Measurements from ENCODE around the gene AMOTL2. TPM values are rescaled to one million over a fixed set of nuclear protein-coding genes. Genes with fewer than 3 reads are reported as not detected.
A peak's percentile ranks its signal among the peaks of the same experiment; 100 is the strongest.

Gene AMOTL2
- total and polyA plus RNA-seq, 7 donors = 4.0 to 36.6 (median 16.5) TPM

GRCh38 chr3:134338201-134338512 is 36.1 kb downstream of the AMOTL2 start:
- 93 to 99% (median 95%) methylated on average over 2 of the region's 2 CpGs for WGBS, 3 donors
- no peaks in the 10 kb centered on the region for H3K9me3 ChIP-seq
- no peaks in the 10 kb centered on the region for H3K36me3 ChIP-seq (ENCODE audit: insufficient read depth in 1 of 2, low read depth in 1 of 2)
- DNase-seq (no peak), ATAC-seq (no peak)
- no peak overlapping the region for H3K4me3 ChIP-seq
- peaks cover 9% of the 10 kb centered on the region for H3K4me1 ChIP-seq
- intact Hi-C loops (cut with DNase I) = no loop called here
- TF ChIP-seq CTCF (IDR thresholded peaks at IDR 0.05) = no peak
- no peaks in the 10 kb centered on the region for H3K27me3 ChIP-seq (ENCODE audit: insufficient read depth in 3 of 3, low read length in 2 of 3)
- H3K27ac ChIP-seq = no peak overlapping the region

GRCh38 chr3:134337511-134338200 is 36.6 kb downstream of the AMOTL2 start:
- Histone ChIP-seq H3K4me3 (no peak overlapping the region), H3K27ac (no peak overlapping the region), H3K9me3 (no peaks in the 10 kb centered on the region), H3K4me1 (peaks cover 9% of the 10 kb centered on the region), H3K36me3 (ENCODE audit: insufficient read depth in 1 of 2, low read depth in 1 of 2) (no peaks in the 10 kb centered on the region), H3K27me3 (ENCODE audit: insufficient read depth in 3 of 3, low read length in 2 of 3) (no peaks in the 10 kb centered on the region)
- intact Hi-C loops (cut with DNase I) = no loop called here
- ATAC-seq (no peak), DNase-seq (peak in 1 of 2 donors; percentile 34)
- TF ChIP-seq CTCF (IDR thresholded peaks at IDR 0.05) = no peak
- WGBS, 3 donors = 89 to 96% (median 93%) methylated on average over 3 of the region's 3 CpGs

GRCh38 chr3:134337071-134337482 is 37.2 kb downstream of the AMOTL2 start:
- no peak for ATAC-seq
- Histone ChIP-seq H3K27me3 (ENCODE audit: insufficient read depth in 3 of 3, low read length in 2 of 3) (no peaks in the 10 kb centered on the region), H3K4me3 (no peak overlapping the region), H3K27ac (no peak overlapping the region), H3K36me3 (ENCODE audit: insufficient read depth in 1 of 2, low read depth in 1 of 2) (no peaks in the 10 kb centered on the region), H3K4me1 (peaks cover 9% of the 10 kb centered on the region), H3K9me3 (no peaks in the 10 kb centered on the region)
- WGBS, 3 donors = 96 to 98% (median 97%) methylated on average over 7 to 8 of the region's 8 CpGs
- DNase-seq = peak in 1 of 2 donors; percentile 43
- intact Hi-C loops (cut with DNase I) = no loop called here
- no peak for TF ChIP-seq CTCF (IDR thresholded peaks at IDR 0.05)

- H3K4me1 ChIP-seq = peaks cover 14% of the 10 kb centered on the region
- H3K9me3 ChIP-seq = no peaks in the 10 kb centered on the region
- peak in 1 of 2 donors; percentile 38 for DNase-seq
- peak in 2 of 4 donors; percentile 16 to 43 for ATAC-seq
- 86 to 90% (median 89%) methylated on average over 6 of the region's 6 CpGs for WGBS, 3 donors
- no peak for TF ChIP-seq CTCF (IDR thresholded peaks at IDR 0.05)
- no peak overlapping the region for H3K4me3 ChIP-seq
- intact Hi-C loops (cut with DNase I) = no loop called here
- no peak overlapping the region for H3K27ac ChIP-seq
- H3K36me3 ChIP-seq (ENCODE audit: insufficient read depth in 1 of 2, low read depth in 1 of 2) = no peaks in the 10 kb centered on the region
- H3K27me3 ChIP-seq (ENCODE audit: insufficient read depth in 3 of 3, low read length in 2 of 3) = no peaks in the 10 kb centered on the region
Observed at GRCh38 chr3:134336587-134336986, 37.7 kb downstream of the AMOTL2 start.

GRCh38 chr3:134334901-134335280 is 39.4 kb downstream of the AMOTL2 start:
- H3K4me1 ChIP-seq = peaks cover 14% of the 10 kb centered on the region
- TF ChIP-seq CTCF (IDR thresholded peaks at IDR 0.05) = no peak
- no peaks in the 10 kb centered on the region for H3K36me3 ChIP-seq (ENCODE audit: insufficient read depth in 1 of 2, low read depth in 1 of 2)
- H3K9me3 ChIP-seq = no peaks in the 10 kb centered on the region
- no peak overlapping the region for H3K4me3 ChIP-seq
- DNase-seq = no peak
- 57 to 72% (median 58%) methylated on average over 2 of the region's 2 CpGs for WGBS, 3 donors
- intact Hi-C loops (cut with DNase I) = no loop called here
- no peak for ATAC-seq
- no peaks in the 10 kb centered on the region for H3K27me3 ChIP-seq (ENCODE audit: insufficient read depth in 3 of 3, low read length in 2 of 3)
- H3K27ac ChIP-seq = no peak overlapping the region
